Glutamatergic neuron (in vitro differentiated cells): ENCODE measurements around the gene P3H3. TPM values are rescaled to one million over a fixed set of nuclear protein-coding genes. Genes with fewer than 3 reads are reported as not detected.

Experiments
- DNase-seq: peaks from one replicate; pipeline ENCODE4 v3.0.0; 2022
- H3K27ac Mint-ChIP-seq: one replicate; pipeline ENCODE4 v1.8.0; 2020; ENCODE audit warnings: mild to moderate bottlenecking, mixed read lengths, inconsistent platforms; ENCODE audit not compliant: unreplicated experiment
- H3K27me3 Mint-ChIP-seq: one replicate; pipeline ENCODE4 v1.8.0; 2020; ENCODE audit warnings: mild to moderate bottlenecking, moderate library complexity, mixed read lengths, inconsistent platforms; ENCODE audit not compliant: unreplicated experiment
- H3K36me3 Mint-ChIP-seq: one replicate; pipeline ENCODE4 v1.8.0; 2020; ENCODE audit warnings: mild to moderate bottlenecking, mixed read lengths, inconsistent platforms; ENCODE audit not compliant: unreplicated experiment
- H3K4me1 Mint-ChIP-seq: one replicate; pipeline ENCODE4 v1.8.0; 2020; ENCODE audit warnings: mild to moderate bottlenecking, low read depth, mixed read lengths, inconsistent platforms; ENCODE audit not compliant: unreplicated experiment
- H3K4me3 Mint-ChIP-seq: one replicate; pipeline ENCODE4 v1.8.0; 2020; ENCODE audit warnings: mild to moderate bottlenecking, mixed read lengths, inconsistent platforms; ENCODE audit not compliant: unreplicated experiment
- H3K9me3 Mint-ChIP-seq: one replicate; pipeline ENCODE4 v1.8.0; 2020; ENCODE audit warnings: mild to moderate bottlenecking, moderate library complexity, mixed read lengths, inconsistent platforms; ENCODE audit not compliant: unreplicated experiment
- CTCF ChIP-seq: fragments of 200-600 bp; sonication (generic); IDR thresholded peaks from one replicate; pipeline ENCODE4 v1.5.0; 2021; ENCODE audit not compliant: partially characterized antibody, unreplicated experiment
- total RNA-seq: library from RNA; stranded (reverse); fragmentation: NEBNext Ultra II Directional; extraction: Animal tissue kit (Norgen Biotek cat#: 25700); gene quantifications from one replicate; pipeline ENCODE4 v1.2.1, GENCODE V29; 2021; ENCODE audit not compliant: unreplicated experiment

Gene P3H3
- total RNA-seq, 1 donor from 2014 or later: 58.4 TPM

- Mint-ChIP-seq H3K27me3 (peaks cover 29% of the 10 kb centered on the region), H3K4me1 (peaks cover 39% of the 10 kb centered on the region), H3K27ac (peak overlapping the region; percentile 100), H3K9me3 (peaks cover 31% of the 10 kb centered on the region), H3K36me3 (peaks cover 7% of the 10 kb centered on the region), H3K4me3 (peak overlapping the region; percentile 99)
- no peak for TF ChIP-seq CTCF
- no peak for DNase-seq
Observed at GRCh38 chr12:6820166-6820565, 8.0 kb upstream of the P3H3 start.

- H3K9me3 Mint-ChIP-seq: peaks cover 31% of the 10 kb centered on the region
- peaks cover 33% of the 10 kb centered on the region for H3K27me3 Mint-ChIP-seq
- peak within 1 kb of the TSS; percentile 100 for H3K27ac Mint-ChIP-seq
- peaks cover 7% of the 10 kb centered on the region for H3K36me3 Mint-ChIP-seq
- peak within 1 kb of the TSS; percentile 99 for H3K4me3 Mint-ChIP-seq
- peak; percentile 87 for DNase-seq
- TF ChIP-seq CTCF: no peak
- H3K4me1 Mint-ChIP-seq: peaks cover 48% of the 10 kb centered on the region
Observed at GRCh38 chr12:6821591-6822425, 6.4 kb upstream of the P3H3 start, which contains the start of gene GPR162. Gene GPR162 (plus strand): TSS chr12:6821821. CDS start chr12:6823899, 2,078 bp downstream.

GRCh38 chr12:6822426-6823135 lies 5.6 kb upstream of the P3H3 start:
- Mint-ChIP-seq H3K27me3 (peaks cover 37% of the 10 kb centered on the region), H3K4me3 (peak overlapping the region; percentile 99), H3K9me3 (peaks cover 34% of the 10 kb centered on the region)

GRCh38 chr12:6823182-6824084 lies 4.8 kb upstream of the P3H3 start:
- no peak for DNase-seq
- peak overlapping the region; percentile 66 for H3K27ac Mint-ChIP-seq
- H3K9me3 Mint-ChIP-seq: peaks cover 32% of the 10 kb centered on the region
- peak overlapping the region; percentile 99 for H3K4me3 Mint-ChIP-seq
- H3K36me3 Mint-ChIP-seq: peaks cover 7% of the 10 kb centered on the region
- H3K27me3 Mint-ChIP-seq: peaks cover 36% of the 10 kb centered on the region
- no peak for TF ChIP-seq CTCF
- H3K4me1 Mint-ChIP-seq: peaks cover 47% of the 10 kb centered on the region

More at GRCh38 chr12:6822426-6823135, 5.6 kb upstream of the P3H3 start:
- no peak for TF ChIP-seq CTCF
- Mint-ChIP-seq H3K36me3 (peaks cover 7% of the 10 kb centered on the region), H3K27ac (peak overlapping the region; percentile 95), H3K4me1 (peaks cover 52% of the 10 kb centered on the region)
- no peak for DNase-seq
